ENCODE data around the gene PLCD3. TPM values are rescaled to one million over a fixed set of nuclear protein-coding genes. Genes with fewer than 3 reads are reported as not detected.
A peak's percentile ranks its signal among the peaks of the same experiment; 100 is the strongest.

PLCD3 gene
- total and polyA plus RNA-seq, 9 of the 15 experiments (the other 6 are each of a cell fraction or from before 2014, with no cell fraction given) = 0.20 to 22.6 (median 7.5) TPM

DNA sequence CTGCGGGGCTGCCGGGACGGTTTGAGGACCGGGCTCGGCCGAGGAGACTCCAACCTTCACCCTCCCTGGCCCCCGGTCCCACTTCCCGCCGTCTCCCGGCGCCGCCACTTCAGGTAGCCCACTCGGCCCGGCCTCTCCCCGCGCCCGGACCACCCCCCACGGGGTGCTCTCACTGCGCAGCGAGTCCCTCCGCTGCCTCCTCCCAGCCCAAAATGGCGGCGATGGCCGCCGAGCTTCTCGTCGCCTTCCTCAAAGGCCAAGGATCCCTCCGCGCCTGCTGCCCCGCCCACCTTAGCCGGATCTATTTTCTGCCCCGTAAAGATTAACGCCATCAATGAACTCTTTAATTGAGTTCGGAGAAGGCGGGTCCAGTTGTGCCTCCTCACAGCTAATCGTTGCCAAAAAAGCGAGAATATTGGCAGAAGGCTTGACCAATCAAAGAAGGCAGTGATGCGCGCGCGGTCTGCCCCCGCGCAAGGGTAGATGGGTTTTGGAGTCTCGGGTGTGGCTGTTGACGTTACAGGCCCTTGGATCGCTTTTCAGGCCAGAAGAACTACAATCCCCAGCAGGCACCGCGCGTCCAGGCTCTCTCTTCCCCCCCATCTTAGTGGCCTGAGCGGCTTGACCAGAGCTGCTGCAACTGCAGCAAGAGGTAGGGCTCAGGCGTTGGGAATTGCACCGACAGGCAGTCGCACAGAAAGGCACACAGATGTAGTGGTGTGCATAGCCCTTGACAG is 29.1 kb upstream of the PLCD3 start, which contains the start of gene HEXIM2 (continued):
- TF ChIP-seq SAFB2 (IDR thresholded peaks at IDR 0.05; ENCODE audit: borderline replicate concordance, low read depth, low read length, severe bottlenecking) = no peak
- TF ChIP-seq, protein P1, sequence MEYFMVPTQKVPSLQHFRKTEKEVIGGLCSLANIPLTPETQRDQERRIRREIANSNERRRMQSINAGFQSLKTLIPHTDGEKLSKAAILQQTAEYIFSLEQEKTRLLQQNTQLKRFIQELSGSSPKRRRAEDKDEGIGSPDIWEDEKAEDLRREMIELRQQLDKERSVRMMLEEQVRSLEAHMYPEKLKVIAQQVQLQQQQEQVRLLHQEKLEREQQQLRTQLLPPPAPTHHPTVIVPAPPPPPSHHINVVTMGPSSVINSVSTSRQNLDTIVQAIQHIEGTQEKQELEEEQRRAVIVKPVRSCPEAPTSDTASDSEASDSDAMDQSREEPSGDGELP (CRISPR knock-in tag; IDR thresholded peaks at IDR 0.05; ENCODE audit: borderline replicate concordance) = peak; percentile 72; the same call in 1 of the 2 replicates
- TF ChIP-seq, protein P2, sequence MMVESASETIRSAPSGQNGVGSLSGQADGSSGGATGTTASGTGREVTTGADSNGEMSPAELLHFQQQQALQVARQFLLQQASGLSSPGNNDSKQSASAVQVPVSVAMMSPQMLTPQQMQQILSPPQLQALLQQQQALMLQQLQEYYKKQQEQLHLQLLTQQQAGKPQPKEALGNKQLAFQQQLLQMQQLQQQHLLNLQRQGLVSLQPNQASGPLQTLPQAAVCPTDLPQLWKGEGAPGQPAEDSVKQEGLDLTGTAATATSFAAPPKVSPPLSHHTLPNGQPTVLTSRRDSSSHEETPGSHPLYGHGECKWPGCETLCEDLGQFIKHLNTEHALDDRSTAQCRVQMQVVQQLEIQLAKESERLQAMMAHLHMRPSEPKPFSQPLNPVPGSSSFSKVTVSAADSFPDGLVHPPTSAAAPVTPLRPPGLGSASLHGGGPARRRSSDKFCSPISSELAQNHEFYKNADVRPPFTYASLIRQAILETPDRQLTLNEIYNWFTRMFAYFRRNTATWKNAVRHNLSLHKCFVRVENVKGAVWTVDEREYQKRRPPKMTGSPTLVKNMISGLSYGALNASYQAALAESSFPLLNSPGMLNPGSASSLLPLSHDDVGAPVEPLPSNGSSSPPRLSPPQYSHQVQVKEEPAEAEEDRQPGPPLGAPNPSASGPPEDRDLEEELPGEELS (CRISPR knock-in tag; IDR thresholded peaks at IDR 0.05; ENCODE audit: borderline replicate concordance) = no peak
- TF ChIP-seq, protein P3, sequence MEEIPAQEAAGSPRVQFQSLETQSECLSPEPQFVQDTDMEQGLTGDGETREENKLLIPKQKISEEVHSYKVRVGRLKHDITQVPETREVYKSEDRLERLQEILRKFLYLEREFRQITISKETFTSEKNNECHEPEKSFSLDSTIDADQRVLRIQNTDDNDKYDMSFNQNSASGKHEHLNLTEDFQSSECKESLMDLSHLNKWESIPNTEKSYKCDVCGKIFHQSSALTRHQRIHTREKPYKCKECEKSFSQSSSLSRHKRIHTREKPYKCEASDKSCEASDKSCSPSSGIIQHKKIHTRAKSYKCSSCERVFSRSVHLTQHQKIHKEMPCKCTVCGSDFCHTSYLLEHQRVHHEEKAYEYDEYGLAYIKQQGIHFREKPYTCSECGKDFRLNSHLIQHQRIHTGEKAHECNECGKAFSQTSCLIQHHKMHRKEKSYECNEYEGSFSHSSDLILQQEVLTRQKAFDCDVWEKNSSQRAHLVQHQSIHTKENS (CRISPR knock-in tag; IDR thresholded peaks at IDR 0.05) = no peak
- no peak for TF ChIP-seq CHD4 (IDR thresholded peaks at IDR 0.05; ENCODE audit: insufficient read depth, insufficient replicate concordance, low read depth, low read length, poor library complexity, severe bottlenecking)
- TF ChIP-seq, protein P4, sequence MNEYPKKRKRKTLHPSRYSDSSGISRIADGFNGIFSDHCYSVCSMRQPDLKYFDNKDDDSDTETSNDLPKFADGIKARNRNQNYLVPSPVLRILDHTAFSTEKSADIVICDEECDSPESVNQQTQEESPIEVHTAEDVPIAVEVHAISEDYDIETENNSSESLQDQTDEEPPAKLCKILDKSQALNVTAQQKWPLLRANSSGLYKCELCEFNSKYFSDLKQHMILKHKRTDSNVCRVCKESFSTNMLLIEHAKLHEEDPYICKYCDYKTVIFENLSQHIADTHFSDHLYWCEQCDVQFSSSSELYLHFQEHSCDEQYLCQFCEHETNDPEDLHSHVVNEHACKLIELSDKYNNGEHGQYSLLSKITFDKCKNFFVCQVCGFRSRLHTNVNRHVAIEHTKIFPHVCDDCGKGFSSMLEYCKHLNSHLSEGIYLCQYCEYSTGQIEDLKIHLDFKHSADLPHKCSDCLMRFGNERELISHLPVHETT (CRISPR knock-in tag; conservative IDR thresholded peaks at IDR 0.05 in 1 of 2, IDR thresholded peaks at IDR 0.05 in 1 of 2) = peak in 1 of 2 experiments; percentile 26; a peak in 1 of 4 replicates
- TF ChIP-seq KAT7 (CRISPR knock-in tag; IDR thresholded peaks at IDR 0.05; ENCODE audit: borderline replicate concordance) = no peak
- TF ChIP-seq ERF (CRISPR knock-in tag; IDR thresholded peaks at IDR 0.05) = peak; percentile 16; the same call in 1 of the 2 replicates
- peak; percentile 12; the same call in 1 of the 2 replicates for TF ChIP-seq NR2F6 (CRISPR knock-in tag; IDR thresholded peaks at IDR 0.05)
- no peak; the same call in 1 of the 2 replicates for TF ChIP-seq HOXB6 (CRISPR knock-in tag; IDR thresholded peaks at IDR 0.05; ENCODE audit: borderline replicate concordance)
- peak; percentile 77 for TF ChIP-seq TOE1 (IDR thresholded peaks at IDR 0.05; ENCODE audit: borderline replicate concordance)
- TF ChIP-seq TOE1 (CRISPR knock-in tag; IDR thresholded peaks at IDR 0.05; ENCODE audit: borderline replicate concordance, low read depth) = no peak
- TF ChIP-seq RBFOX2 (IDR thresholded peaks at IDR 0.05; ENCODE audit: low read depth, low read length) = peak; percentile 99
- TF ChIP-seq ZNF175 (CRISPR knock-in tag; IDR thresholded peaks at IDR 0.05; ENCODE audit: low read depth) = no peak
- TF ChIP-seq, protein P5, sequence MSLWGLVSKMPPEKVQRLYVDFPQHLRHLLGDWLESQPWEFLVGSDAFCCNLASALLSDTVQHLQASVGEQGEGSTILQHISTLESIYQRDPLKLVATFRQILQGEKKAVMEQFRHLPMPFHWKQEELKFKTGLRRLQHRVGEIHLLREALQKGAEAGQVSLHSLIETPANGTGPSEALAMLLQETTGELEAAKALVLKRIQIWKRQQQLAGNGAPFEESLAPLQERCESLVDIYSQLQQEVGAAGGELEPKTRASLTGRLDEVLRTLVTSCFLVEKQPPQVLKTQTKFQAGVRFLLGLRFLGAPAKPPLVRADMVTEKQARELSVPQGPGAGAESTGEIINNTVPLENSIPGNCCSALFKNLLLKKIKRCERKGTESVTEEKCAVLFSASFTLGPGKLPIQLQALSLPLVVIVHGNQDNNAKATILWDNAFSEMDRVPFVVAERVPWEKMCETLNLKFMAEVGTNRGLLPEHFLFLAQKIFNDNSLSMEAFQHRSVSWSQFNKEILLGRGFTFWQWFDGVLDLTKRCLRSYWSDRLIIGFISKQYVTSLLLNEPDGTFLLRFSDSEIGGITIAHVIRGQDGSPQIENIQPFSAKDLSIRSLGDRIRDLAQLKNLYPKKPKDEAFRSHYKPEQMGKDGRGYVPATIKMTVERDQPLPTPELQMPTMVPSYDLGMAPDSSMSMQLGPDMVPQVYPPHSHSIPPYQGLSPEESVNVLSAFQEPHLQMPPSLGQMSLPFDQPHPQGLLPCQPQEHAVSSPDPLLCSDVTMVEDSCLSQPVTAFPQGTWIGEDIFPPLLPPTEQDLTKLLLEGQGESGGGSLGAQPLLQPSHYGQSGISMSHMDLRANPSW (CRISPR knock-in tag; IDR thresholded peaks at IDR 0.05) = no peak
- peak in 1 of 2 experiments; percentile 57; a peak in 1 of 4 replicates for TF ChIP-seq RCOR1 (IDR thresholded peaks at IDR 0.05; ENCODE audit: borderline replicate concordance in 1 of 2, low read depth in 2 of 2, low read length in 2 of 2)

All from K562 (cell line).